ENCODE data around the gene METAP1D.
"Not testable (repeated sequence)": the region's sequence is repeated elsewhere in the genome, so short reads cannot be mapped to it uniquely, and the experiment has no call there.

Gene METAP1D

GRCh38 chr2:171999604-172000469 lies at the start of gene METAP1D:
Gene METAP1D, plus strand, starts transcription at chr2:171999953. Its CDS starts 17 bp downstream, at chr2:171999970.
- peak; percentile 87 for DNase-seq (ENCODE audit: low spot score)

DNA sequence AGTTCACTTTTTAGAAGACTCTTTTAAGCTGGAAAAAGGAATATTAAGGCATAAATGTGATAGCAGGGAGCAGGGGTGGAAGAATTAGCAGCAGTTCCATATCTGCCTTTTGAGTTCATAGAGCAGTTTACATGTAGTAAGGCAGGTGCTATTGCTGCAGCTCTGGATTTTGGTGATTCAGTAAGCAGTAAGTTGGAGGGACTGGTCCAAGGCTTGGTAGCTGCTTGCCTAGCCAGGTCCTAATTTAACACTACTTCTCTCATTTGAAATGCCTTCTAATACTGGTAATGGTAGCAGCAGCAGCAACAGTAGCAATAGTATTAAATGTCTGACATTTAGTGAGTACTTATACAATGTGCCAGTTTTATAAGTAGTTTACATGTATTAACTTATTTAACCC lies 47.5 kb upstream of the METAP1D start:
- no peak for DNase-seq (ENCODE audit: low spot score)

GRCh38 chr2:171952748-171953147 lies 47.0 kb upstream of the METAP1D start:
- no peak for DNase-seq (ENCODE audit: low spot score)

DNA sequence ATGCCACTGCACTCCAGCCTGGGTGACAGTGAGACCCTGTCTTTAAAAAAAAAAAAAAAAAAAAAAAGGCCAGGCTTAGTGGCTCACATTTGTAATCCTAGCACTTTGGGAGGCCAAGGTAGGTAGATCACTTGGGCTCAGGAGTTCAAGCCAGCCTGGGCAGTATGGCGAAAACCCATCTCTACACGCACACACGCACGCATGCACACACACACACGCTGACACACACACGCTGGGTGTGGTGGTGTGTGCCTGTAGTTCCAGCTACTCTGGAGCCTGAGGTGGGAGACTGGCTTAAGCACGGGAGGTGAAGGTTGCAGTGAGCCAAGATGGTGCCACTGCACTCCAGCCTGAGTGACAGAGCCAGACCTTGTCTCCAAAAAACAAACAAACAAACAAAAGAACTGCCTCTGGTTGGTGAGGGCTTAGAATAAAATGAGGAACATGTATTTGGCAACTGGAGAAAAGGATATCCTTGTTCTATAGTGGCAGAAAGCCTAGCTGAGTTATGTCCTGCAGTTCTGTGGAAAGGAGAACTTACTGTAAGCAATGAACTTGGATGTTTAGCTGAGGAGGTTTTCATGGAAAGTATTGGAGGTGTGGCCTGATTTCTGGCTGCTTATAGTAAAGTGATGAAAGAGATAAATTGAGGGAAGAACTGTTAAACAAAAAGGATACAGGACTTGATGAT lies 43.5 kb upstream of the METAP1D start:
- DNase-seq (ENCODE audit: low spot score), result no peak

DNA sequence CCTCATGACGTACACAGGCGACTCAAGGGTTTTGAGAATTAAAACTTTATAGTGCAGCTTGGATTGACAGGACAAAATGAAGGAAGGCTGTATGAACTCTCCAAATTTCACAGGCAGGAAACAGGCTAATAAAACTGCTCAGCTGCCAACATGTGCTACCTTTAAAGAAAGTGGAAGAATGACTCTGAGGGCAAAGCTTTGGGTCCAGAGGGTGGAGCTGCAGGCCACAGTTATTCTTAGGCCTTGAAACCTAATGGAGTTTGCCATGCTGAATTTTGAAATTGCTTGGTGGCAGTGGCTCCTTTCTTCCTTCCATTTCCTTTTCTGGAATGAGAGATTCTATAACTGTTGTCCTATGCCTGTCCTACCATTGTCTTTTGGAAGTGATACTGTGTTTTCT lies 42.7 kb upstream of the METAP1D start:
- DNase-seq (ENCODE audit: low spot score), result peak; percentile 35

DNA sequence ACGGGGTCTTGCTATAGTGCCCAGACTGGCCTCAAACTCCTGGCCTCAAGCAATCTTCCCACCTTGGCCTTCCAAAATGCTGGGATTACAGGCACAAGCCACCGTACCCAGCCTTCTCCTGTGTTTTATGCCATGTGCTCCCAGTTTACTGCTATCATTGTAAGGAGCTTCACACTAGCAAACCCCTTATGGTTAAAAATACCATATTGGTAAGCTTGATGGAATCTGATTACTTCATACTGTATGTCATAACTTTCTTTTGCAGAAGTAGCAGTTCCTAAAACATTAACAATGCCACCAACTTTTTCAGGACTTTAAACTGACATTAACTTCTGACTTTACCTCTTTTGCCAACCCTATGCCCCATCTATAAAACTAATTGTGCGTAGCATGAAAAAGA lies 41.3 kb upstream of the METAP1D start:
- DNase-seq (ENCODE audit: low spot score), result no peak

GRCh38 chr2:171959998-171960397 lies 39.8 kb upstream of the METAP1D start:
- DNase-seq (ENCODE audit: low spot score), result no peak

GRCh38 chr2:171960570-171960969 lies 39.2 kb upstream of the METAP1D start:
- no peak for DNase-seq (ENCODE audit: low spot score)

DNA sequence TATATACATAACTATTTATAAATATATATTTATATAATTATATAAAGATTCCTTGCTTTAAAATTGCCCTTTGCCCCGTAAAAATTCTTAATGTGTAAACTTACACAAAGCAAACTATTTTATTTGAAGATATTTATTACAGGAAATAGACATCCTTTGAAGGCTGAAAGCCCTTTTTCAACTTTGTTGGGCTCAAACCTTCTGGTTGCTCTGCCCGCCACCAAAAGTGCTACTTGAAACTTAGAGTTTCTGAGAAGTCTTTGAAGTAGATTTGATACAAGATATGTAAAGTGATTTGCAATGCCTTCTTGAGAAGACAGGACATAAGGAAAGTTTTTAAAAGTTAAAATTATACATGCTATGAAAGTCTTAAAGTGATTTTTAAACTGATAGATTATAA lies 36.6 kb upstream of the METAP1D start:
- no peak for DNase-seq (ENCODE audit: low spot score)

GRCh38 chr2:171964308-171964707 lies 35.4 kb upstream of the METAP1D start:
- DNase-seq (ENCODE audit: low spot score), result no peak

DNA sequence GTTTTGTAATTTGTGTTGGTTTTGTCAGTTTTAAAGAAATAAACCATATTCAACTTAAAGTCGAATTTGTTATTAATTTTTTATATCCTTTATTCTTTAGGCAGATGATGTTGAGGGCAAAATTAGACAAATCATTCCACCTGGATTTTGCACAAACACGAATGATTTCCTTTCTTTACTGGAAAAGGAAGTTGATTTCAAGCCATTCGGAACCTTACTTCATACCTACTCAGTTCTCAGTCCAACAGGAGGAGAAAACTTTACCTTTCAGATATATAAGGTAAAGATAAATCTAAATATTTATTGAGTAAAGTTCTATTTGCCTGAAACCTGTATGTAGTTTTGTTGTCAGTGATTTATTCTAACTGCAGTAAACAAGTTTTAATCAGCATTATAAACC lies 34.5 kb upstream of the METAP1D start:
- no peak for DNase-seq (ENCODE audit: low spot score)

- DNase-seq (ENCODE audit: low spot score), result no peak
These were observed 34.1 kb upstream of the METAP1D start for GRCh38 chr2:171965661-171966060.

GRCh38 chr2:171966235-171966634 lies 33.5 kb upstream of the METAP1D start:
- DNase-seq (ENCODE audit: low spot score), result no peak

GRCh38 chr2:171966688-171967087 lies 33.1 kb upstream of the METAP1D start:
- no peak for DNase-seq (ENCODE audit: low spot score)

DNA sequence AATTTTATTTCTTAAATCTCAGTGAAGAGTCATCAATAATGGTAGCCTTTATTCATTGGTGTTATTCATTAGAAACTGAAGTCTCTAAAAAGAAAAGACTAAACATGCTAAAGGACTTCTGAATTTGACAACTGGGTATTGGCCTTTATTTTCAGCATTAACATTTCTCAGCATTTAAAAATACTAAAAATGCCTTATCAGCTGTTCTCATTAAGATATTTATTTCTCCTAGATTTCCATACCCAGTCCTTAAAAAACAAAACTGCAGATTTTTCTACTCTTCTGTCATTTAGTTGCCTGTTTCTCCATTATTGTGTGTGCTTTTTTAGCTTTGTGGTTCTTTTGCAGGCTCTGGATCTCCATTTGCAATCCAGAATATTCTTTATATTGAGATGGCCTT lies 31.2 kb upstream of the METAP1D start:
- DNase-seq (ENCODE audit: low spot score), result no peak

DNA sequence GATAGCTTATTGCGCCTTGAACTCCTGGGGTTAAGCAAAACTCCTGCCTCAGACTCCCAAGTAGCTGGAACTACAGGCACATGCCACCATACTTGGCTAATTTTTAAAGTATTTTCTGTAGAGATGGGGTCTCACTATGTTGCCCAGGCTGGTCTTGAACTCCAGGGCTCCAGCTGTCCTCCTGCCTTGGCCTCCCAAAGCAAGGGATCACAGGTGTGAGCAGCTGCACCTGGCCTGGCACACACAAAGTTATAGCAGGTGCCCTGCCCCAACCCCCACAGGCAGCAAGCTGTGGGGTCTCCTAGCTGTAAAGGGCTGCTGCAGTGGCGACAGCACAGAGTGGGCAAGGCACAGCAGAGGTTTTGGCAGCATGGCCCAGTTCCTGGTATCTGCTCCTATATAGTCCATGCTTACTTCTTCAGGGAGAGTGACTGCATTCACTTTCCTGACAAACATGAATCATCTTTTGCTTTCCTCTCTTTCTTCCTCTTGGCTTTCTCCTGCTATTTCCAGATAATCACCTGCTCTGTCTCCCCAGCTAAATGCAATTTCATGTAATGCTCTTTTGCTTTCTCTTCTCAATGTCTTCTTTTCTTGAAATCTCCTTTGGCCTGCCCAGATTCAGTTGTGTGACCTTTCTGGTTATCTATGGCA lies 27.3 kb upstream of the METAP1D start:
- DNase-seq (ENCODE audit: low spot score), result no peak

GRCh38 chr2:171979103-171979502 lies 20.6 kb upstream of the METAP1D start:
- no peak for DNase-seq (ENCODE audit: low spot score)

DNA sequence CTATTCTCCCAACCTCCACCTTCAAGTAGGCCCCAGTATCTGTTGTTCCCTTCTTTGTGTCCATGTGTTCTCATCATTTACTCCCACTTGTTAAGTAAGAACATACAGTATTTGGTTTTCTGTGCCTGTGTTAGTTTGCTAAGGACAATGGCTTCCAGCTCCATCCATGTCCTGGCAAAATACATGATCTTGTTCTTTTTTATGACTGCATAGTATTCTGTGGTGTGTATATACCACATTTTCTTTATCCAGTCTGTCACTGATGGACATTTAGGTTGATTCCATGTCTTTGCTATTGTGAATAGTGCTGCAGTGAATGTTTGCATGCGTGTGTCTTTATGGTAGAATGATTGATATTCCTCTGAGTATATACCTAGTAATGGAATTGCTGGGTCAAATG lies 15.8 kb upstream of the METAP1D start:
- not testable (repeated sequence) for DNase-seq (ENCODE audit: low spot score)

GRCh38 chr2:171985076-171985475 lies 14.7 kb upstream of the METAP1D start:
- DNase-seq (ENCODE audit: low spot score), result no peak

- DNase-seq (ENCODE audit: low spot score), result no peak
These were observed 13.0 kb upstream of the METAP1D start for GRCh38 chr2:171986778-171987177.

DNA sequence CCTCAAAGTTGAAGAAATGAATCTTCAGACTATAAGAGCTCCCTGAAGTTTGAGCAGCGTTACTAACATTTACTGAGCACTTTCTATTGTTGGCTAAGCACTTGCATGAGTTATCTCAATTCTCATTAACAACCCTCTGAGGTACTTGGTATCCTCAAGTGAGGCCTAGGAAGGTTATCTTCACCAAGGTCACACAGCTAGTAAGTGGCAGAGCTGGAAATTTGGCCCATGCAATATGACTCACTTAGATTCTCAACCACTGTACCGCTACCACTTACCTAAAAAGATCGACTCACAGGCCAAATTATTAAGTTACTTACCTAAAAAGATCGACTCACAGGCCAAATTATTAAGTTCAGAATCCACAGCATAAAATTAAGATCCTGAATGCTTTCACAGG lies 8.7 kb upstream of the METAP1D start:
- no peak for DNase-seq (ENCODE audit: low spot score)

GRCh38 chr2:171995586-171995985 lies 4.2 kb upstream of the METAP1D start:
- DNase-seq (ENCODE audit: low spot score), result no peak

GRCh38 chr2:171996021-171996420 lies 3.7 kb upstream of the METAP1D start:
- no peak for DNase-seq (ENCODE audit: low spot score)

All from hematopoietic multipotent progenitor cell treated with erythropoietin and hydrocortisone succinate and interleukin-3 and kit ligand, for 15 days (in vitro differentiated cells).